Fibroblast of pulmonary artery (primary cell): ENCODE results near the gene SEPTIN6.

Source experiments
- DNase-seq: peaks from one replicate; pipeline ENCODE4 v3.0.0-alpha.2; 2010; ENCODE audit warnings: low read depth
- H3K4me3 ChIP-seq: replicated peaks from 2 replicates; pipeline ENCODE4 v1.5.1; 2011; ENCODE audit warnings: low read depth, mild to moderate bottlenecking, control low read depth, low read length, moderate library complexity
- TF ChIP-seq, protein P1 (sequence below): IDR thresholded peaks from 2 replicates; pipeline ENCODE4 v1.5.1; 2011; ENCODE audit warnings: mild to moderate bottlenecking, control low read depth, low read length, inconsistent platforms; ENCODE audit errors: missing control alignments

Gene SEPTIN6

DNA sequence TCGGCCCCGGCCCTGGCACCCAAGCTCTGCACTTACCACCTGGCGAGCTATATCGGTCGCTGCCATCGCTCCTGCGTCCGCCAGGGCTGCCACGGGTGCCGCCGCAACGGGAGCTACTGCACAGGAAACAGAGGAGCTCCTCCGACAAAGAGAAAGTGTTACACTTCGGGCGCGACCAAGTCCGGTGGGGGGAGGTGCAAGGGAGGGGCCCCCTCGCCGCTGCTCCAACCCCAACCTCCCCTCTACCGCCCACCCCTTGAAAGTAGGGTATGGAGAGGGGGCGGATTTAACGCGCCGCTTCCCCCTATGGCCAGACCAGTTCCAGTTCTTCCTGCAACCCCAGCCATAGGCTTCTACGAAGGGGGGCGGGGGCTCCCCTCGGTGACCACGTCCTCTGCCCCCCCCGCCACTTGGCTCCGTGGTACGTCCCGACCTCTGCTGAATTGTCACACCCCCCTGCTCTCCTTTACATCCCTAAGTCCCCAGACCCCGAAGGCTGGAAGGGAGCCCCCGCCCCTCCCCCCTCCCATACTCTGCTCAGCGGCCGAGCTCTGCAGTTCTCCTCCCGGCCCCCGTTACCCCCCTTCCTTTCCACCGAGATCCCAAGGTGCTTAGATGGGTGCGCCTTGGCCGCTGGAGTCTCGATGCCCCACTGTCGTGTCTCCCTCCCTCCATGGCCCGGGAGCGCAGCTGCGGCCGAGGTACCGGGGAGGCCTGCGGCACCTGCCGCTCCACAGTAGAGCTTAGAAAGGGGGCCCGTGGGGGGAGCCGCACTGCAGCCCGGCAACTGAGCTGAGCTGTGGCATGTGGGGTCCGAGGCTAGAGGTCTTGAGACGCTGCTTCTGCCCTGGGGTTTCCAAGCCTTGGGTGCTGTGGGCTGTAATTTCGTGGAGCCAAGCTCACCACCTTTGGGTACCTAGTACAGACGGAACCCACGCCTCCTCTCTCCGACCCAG, at the start of gene SEPTIN6:
SEPTIN6 (minus strand) TSS at position 129 of the 956 bp plus-strand sequence; CDS start at position 66, 63 bp downstream.
- TF ChIP-seq, protein P1, sequence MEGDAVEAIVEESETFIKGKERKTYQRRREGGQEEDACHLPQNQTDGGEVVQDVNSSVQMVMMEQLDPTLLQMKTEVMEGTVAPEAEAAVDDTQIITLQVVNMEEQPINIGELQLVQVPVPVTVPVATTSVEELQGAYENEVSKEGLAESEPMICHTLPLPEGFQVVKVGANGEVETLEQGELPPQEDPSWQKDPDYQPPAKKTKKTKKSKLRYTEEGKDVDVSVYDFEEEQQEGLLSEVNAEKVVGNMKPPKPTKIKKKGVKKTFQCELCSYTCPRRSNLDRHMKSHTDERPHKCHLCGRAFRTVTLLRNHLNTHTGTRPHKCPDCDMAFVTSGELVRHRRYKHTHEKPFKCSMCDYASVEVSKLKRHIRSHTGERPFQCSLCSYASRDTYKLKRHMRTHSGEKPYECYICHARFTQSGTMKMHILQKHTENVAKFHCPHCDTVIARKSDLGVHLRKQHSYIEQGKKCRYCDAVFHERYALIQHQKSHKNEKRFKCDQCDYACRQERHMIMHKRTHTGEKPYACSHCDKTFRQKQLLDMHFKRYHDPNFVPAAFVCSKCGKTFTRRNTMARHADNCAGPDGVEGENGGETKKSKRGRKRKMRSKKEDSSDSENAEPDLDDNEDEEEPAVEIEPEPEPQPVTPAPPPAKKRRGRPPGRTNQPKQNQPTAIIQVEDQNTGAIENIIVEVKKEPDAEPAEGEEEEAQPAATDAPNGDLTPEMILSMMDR = no peak
- peak; percentile 69 for DNase-seq
- peak within 1 kb of the TSS; percentile 67 for H3K4me3 ChIP-seq

DNA sequence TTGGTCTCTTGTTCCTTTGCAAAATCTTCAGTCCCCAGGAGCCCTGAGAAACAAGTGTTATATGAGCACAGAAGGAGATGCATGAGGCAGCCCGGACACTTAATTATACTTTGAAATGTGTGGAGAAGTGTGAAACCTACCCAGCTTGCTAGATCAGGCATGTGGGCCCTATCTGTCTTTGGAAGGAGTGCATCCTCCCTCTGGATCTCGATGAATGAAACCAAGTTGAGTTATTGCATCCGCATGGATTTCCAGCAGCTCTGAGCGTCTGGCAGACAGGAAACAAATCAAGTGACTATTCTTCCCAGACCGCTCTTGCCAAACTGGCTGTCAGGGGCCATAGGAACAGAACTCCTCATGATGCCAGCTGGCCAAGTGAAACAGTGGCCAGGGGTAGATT, 45.8 kb upstream of the SEPTIN6 start:
- DNase-seq = no peak
- TF ChIP-seq, protein P1 = no peak

DNA sequence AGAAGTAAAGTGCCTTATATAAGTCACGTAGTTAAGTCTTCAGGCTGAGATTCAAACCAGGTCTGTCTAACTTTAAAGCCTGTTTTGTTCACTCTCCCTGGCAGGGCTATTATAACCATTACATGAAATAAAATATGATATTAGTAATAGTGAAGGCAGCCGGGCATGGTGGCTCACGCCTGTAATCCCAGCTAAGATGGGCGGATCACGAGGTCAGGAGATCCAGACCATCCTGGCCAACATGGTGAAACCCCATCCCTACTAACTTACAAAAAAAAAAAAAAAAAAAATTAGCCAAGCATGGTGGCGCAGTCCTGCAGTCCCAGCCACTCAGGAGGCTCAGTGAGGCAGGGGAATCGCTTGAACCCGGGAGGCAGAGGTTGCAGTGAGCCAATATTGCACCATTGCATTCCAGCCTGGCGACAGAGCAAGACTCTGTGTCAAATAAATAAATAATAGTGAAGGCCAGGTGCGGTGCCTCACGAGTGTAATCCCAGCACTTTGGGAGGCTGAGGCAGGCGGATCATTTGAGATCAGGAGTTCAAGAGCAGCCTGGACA, 43.3 kb upstream of the SEPTIN6 start:
- DNase-seq = no peak
- no peak overlapping the region for H3K4me3 ChIP-seq
- TF ChIP-seq, protein P1 = no peak

More for the DNA sequence above, 45.8 kb upstream of the SEPTIN6 start:
- H3K4me3 ChIP-seq = no peak overlapping the region

DNA sequence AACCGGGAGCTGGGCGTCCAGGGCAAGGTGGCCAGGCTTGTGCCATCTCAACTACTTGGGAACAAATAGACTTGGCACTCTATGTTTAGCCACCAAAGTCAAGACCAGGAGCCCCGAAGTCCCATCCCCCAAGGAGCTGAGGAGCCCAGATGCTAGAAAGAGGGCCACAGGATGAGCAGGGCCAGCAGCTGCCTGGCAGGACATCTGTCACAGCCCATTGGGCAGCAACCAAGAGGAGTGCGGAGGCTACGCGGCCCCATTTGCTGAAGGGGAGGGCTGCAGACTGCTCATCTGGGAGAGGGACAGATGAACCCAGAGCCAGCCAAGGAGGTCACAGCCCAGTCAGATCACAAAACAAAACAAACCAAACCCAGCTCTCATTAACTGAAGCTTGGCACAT, 42.5 kb upstream of the SEPTIN6 start:
- no peak for DNase-seq
- H3K4me3 ChIP-seq = no peak overlapping the region
- TF ChIP-seq, protein P1 = no peak

DNA sequence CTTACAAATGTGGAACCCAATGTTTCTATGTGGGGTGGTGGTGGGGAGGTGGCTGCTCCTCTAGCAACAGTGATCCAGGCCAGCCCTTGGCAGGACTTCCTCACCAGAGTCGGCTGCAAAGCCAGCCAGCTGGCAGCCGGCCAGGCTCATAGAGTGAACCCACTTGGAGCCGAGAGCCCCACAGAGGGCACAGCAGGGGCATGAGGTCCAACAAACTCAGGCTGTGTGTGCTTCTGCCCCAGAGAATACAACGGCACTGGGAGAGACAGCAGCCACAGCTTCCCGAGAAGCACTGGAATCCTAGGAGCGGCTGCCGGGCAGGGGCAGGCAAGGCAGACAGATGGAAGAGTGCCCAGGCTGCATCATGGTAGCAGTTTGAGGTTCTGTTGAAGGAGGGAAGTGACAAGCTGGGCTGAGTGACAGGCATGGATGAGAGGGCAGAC, 42.0 kb upstream of the SEPTIN6 start:
- no peak for DNase-seq
- H3K4me3 ChIP-seq = no peak overlapping the region
- TF ChIP-seq, protein P1 = no peak

DNA sequence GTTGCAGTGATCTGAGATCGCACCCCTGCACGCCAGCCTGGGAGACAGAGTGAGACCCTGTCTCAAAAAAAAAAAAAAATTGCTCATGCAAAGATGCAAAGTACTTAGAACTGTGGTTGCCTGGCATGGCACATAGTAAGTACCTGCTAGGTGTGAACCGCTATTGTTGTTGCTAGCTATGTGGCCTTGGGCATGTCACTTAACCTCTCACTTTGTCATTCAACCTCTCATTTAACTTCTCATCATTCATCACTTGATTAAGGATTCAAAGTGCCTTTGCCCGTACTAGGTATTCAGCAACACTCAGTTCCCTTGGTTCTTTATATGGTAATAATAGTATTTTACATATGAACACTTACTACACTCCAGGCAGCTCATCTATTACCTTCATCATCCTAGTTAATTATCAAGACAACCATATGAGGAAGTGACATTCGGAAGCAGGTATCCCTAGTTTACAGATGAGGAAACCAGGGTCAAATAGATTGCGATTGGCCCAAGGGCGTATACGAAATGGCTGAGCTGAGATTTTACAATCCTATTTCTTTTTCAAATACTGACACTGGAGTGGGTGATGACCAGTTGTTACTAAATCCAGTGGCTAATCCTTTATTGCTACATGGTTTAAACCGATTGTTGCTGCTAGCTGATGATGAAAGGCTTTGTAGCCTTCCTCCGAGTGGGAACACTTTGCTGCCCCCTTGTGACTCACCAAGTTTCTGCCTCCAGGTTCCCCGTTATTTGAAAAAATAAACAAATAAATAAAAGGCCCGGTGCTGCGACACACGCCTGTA, 36.6 kb upstream of the SEPTIN6 start:
- DNase-seq = peak; percentile 83
- H3K4me3 ChIP-seq = no peak overlapping the region
- TF ChIP-seq, protein P1 = peak; percentile 60
